ENCODE data around the gene CTBS. TPM values are rescaled to one million over a fixed set of nuclear protein-coding genes. Genes with fewer than 3 reads are reported as not detected.

The CTBS gene
- total RNA-seq, 1 donor from 2014 or later, result 10.6 TPM

GRCh38 chr1:84540759-84541158 is 33.5 kb downstream of the CTBS start:
- H3K27me3 Mint-ChIP-seq, result no peaks in the 10 kb centered on the region
- TF ChIP-seq, protein P1, sequence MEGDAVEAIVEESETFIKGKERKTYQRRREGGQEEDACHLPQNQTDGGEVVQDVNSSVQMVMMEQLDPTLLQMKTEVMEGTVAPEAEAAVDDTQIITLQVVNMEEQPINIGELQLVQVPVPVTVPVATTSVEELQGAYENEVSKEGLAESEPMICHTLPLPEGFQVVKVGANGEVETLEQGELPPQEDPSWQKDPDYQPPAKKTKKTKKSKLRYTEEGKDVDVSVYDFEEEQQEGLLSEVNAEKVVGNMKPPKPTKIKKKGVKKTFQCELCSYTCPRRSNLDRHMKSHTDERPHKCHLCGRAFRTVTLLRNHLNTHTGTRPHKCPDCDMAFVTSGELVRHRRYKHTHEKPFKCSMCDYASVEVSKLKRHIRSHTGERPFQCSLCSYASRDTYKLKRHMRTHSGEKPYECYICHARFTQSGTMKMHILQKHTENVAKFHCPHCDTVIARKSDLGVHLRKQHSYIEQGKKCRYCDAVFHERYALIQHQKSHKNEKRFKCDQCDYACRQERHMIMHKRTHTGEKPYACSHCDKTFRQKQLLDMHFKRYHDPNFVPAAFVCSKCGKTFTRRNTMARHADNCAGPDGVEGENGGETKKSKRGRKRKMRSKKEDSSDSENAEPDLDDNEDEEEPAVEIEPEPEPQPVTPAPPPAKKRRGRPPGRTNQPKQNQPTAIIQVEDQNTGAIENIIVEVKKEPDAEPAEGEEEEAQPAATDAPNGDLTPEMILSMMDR (conservative IDR thresholded peaks at IDR 0.05), result no peak
- no peaks in the 10 kb centered on the region for H3K4me1 Mint-ChIP-seq (ENCODE audit: unreplicated experiment)
- H3K4me3 Mint-ChIP-seq, result no peak overlapping the region
- peaks cover 11% of the 10 kb centered on the region for H3K36me3 Mint-ChIP-seq
- DNase-seq (ENCODE audit: extremely low spot score, unreplicated experiment), result no peak
- H3K9me3 Mint-ChIP-seq, result no peaks in the 10 kb centered on the region
- no peak overlapping the region for H3K27ac Mint-ChIP-seq

DNA sequence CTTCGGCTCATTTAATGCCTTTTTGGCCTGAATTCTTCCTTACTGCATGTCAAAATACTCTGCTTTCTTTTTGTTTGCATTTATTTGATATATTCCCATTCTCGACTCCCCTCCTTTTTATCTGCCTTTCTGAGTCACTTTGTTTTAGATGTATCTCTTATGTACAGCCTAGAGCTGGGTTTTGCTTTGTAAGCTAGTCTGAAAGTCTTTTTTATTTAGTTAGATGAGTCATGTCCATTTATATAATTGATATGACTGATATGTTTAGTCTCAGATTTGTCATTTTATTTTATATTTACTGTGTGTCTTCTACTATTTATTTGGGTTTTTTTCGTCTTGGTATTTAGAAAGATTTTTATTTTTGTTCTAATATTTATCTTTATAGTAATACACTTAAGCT is 34.3 kb downstream of the CTBS start:
- no peaks in the 10 kb centered on the region for H3K9me3 Mint-ChIP-seq
- no peak overlapping the region for H3K27ac Mint-ChIP-seq
- H3K4me3 Mint-ChIP-seq, result no peak overlapping the region
- no peak for DNase-seq (ENCODE audit: extremely low spot score, unreplicated experiment)
- H3K36me3 Mint-ChIP-seq, result peaks cover 13% of the 10 kb centered on the region
- H3K4me1 Mint-ChIP-seq (ENCODE audit: unreplicated experiment), result no peaks in the 10 kb centered on the region
- TF ChIP-seq, protein P1 (conservative IDR thresholded peaks at IDR 0.05), result no peak
- no peaks in the 10 kb centered on the region for H3K27me3 Mint-ChIP-seq

DNA sequence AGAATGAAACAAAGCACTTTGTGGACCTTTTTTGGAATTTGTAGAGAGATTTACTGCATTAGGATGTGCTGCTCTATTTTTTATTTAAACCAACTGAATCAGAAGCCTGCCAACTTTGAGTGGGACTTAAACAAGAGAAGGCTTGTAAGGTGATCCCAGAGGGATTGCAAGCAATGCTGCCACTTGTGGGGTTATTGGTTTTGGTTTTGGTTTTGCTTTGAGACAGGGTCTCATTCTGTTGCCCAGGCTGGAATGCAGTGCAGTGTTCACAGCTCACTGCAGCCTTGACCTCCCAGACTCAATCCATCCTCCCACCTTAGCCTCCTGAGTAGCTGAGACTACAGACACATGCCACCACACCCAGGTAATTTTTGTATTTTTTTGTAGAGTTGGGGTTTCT is 35.6 kb downstream of the CTBS start:
- no peak overlapping the region for H3K4me3 Mint-ChIP-seq
- TF ChIP-seq, protein P1 (conservative IDR thresholded peaks at IDR 0.05), result no peak
- H3K4me1 Mint-ChIP-seq (ENCODE audit: unreplicated experiment), result no peaks in the 10 kb centered on the region
- DNase-seq (ENCODE audit: extremely low spot score, unreplicated experiment), result no peak
- no peaks in the 10 kb centered on the region for H3K9me3 Mint-ChIP-seq
- H3K27ac Mint-ChIP-seq, result no peak overlapping the region
- H3K27me3 Mint-ChIP-seq, result no peaks in the 10 kb centered on the region
- H3K36me3 Mint-ChIP-seq, result peaks cover 13% of the 10 kb centered on the region

DNA sequence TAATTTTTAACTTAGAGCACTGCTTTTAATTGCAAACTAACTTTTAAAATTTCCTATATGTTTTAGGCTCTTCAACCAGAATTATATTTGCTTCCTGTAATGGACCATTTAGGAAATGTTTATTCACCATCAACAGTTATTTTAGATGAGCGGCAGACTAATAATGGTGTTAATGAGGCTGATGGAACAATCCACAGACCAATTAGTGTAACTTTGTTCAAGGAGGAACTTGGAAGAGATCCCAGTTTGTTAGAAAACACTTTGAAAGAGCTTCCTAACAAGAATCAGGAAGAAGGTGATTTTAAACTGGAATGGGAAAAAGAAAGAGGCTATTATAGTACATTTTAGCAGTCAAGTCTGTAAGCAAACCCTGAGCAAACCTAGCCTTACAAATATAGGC is 48.5 kb downstream of the CTBS start:
- no peak for DNase-seq (ENCODE audit: extremely low spot score, unreplicated experiment)
- no peak overlapping the region for H3K27ac Mint-ChIP-seq
- no peak overlapping the region for H3K4me3 Mint-ChIP-seq
- no peaks in the 10 kb centered on the region for H3K4me1 Mint-ChIP-seq (ENCODE audit: unreplicated experiment)
- TF ChIP-seq, protein P1 (conservative IDR thresholded peaks at IDR 0.05), result no peak
- no peaks in the 10 kb centered on the region for H3K27me3 Mint-ChIP-seq
- H3K36me3 Mint-ChIP-seq, result no peaks in the 10 kb centered on the region
- H3K9me3 Mint-ChIP-seq, result no peaks in the 10 kb centered on the region

DNA sequence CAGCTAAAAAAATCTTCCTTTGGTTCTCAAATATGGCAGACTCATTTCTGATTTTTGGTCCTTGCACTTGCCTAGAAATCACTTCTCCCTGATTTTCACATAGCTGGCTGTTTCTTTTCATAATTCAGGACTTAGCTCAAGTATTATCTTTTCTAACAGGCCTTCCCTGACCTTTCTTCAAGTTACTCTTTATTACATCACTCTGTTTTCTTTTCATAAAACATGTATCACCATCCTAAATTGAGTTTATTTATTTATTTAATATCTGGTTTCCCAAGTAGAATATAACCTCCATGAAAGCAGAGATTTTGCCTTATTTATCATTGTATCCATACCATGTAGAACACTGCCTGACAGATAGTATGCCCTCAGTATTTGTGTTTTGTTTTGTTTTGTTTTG is 49.6 kb downstream of the CTBS start:
- H3K27ac Mint-ChIP-seq, result no peak overlapping the region
- TF ChIP-seq, protein P1 (conservative IDR thresholded peaks at IDR 0.05), result no peak

GRCh38 chr1:84510668-84511067 is 63.6 kb downstream of the CTBS start:
- Mint-ChIP-seq H3K27me3 (no peaks in the 10 kb centered on the region), H3K27ac (no peak overlapping the region), H3K4me1 (ENCODE audit: unreplicated experiment) (peaks cover 3% of the 10 kb centered on the region), H3K4me3 (no peak overlapping the region), H3K36me3 (peaks cover 9% of the 10 kb centered on the region), H3K9me3 (peaks cover 12% of the 10 kb centered on the region)
- DNase-seq (ENCODE audit: extremely low spot score, unreplicated experiment), result no peak
- TF ChIP-seq, protein P1 (conservative IDR thresholded peaks at IDR 0.05), result no peak

More for the DNA sequence above, 49.6 kb downstream of the CTBS start:
- Mint-ChIP-seq H3K4me1 (ENCODE audit: unreplicated experiment) (no peaks in the 10 kb centered on the region), H3K4me3 (no peak overlapping the region), H3K9me3 (no peaks in the 10 kb centered on the region), H3K27me3 (no peaks in the 10 kb centered on the region), H3K36me3 (no peaks in the 10 kb centered on the region)
- DNase-seq (ENCODE audit: extremely low spot score, unreplicated experiment), result no peak

Measured in type B pancreatic cell (in vitro differentiated cells).